ENCODE measurements around the gene BCAS1.

Gene BCAS1

DNA sequence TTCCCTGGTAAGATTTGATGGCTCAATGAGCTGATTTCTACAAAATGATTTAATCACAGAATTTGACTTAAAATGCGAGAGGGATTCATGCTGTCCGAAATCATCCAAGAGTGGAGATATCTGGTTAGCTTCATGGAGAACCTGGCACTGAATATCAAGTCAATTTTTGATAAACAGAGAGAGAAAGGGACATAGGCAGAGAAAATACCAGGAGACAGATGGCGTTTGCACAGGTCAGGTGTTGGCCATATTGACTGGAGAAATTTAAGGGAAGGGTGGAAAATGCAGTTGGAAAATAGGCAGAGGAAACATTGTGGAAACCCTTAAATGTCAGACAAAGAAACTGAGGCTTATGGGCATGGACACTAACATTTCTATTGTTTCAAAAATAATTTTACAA, 47.0 kb downstream of the BCAS1 start:
- TF ChIP-seq, protein P1, sequence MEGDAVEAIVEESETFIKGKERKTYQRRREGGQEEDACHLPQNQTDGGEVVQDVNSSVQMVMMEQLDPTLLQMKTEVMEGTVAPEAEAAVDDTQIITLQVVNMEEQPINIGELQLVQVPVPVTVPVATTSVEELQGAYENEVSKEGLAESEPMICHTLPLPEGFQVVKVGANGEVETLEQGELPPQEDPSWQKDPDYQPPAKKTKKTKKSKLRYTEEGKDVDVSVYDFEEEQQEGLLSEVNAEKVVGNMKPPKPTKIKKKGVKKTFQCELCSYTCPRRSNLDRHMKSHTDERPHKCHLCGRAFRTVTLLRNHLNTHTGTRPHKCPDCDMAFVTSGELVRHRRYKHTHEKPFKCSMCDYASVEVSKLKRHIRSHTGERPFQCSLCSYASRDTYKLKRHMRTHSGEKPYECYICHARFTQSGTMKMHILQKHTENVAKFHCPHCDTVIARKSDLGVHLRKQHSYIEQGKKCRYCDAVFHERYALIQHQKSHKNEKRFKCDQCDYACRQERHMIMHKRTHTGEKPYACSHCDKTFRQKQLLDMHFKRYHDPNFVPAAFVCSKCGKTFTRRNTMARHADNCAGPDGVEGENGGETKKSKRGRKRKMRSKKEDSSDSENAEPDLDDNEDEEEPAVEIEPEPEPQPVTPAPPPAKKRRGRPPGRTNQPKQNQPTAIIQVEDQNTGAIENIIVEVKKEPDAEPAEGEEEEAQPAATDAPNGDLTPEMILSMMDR (IDR thresholded peaks at IDR 0.05; ENCODE audit: insufficient read depth, low read length, poor library complexity, severe bottlenecking) = no peak
- no peak for DNase-seq (ENCODE audit: extremely low read depth, insufficient read length)
- Histone ChIP-seq H3K36me3 (ENCODE audit: control insufficient read depth, insufficient read depth, low read length) (no peaks in the 10 kb centered on the region), H3K27me3 (replicated peaks; ENCODE audit: control insufficient read depth, insufficient read depth, low read length) (no peaks in the 10 kb centered on the region), H3K4me3 (replicated peaks; ENCODE audit: low read depth, low read length) (no peak overlapping the region)

DNA sequence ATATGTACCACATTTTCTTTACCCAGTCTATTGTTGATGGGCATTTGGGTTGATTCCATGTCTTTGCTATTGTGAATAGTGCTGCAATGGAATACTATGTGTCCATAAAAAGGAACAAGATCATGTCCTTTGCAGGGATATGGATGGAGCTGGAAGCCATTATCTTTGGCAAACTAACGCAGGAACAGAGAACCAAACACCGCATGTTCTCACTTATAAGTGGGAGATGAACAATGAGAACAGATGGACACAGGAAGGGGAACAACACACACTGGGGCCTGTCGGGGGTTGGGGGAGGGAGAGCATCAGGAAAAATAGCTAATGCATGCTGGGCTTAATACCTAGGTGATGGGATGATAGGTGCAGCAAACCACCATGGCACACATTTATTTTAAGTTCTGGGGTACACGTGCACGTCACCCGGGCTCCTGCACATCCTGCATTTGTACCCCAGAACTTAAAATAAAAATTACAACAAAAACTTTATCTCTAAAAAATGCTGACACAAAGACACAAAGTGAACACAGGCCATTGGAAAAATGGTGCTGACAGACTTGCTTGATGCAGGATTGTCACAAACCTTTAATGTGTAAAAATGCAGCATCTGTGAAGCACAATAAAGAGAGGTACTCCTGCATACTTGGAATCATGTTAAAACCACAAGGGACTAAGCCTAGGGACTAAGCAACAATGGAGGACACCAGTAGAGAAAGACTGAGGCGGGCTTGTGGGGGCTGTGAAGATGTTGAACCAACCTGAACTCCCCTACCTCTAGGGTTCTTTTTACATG, 48.8 kb downstream of the BCAS1 start:
- no peaks in the 10 kb centered on the region for H3K36me3 ChIP-seq (ENCODE audit: control insufficient read depth, insufficient read depth, low read length)
- DNase-seq (ENCODE audit: extremely low read depth, insufficient read length) = no peak
- TF ChIP-seq, protein P1 (IDR thresholded peaks at IDR 0.05; ENCODE audit: insufficient read depth, low read length, poor library complexity, severe bottlenecking) = no peak
- no peak overlapping the region for H3K4me3 ChIP-seq (replicated peaks; ENCODE audit: low read depth, low read length)
- H3K27me3 ChIP-seq (replicated peaks; ENCODE audit: control insufficient read depth, insufficient read depth, low read length) = no peaks in the 10 kb centered on the region

DNA sequence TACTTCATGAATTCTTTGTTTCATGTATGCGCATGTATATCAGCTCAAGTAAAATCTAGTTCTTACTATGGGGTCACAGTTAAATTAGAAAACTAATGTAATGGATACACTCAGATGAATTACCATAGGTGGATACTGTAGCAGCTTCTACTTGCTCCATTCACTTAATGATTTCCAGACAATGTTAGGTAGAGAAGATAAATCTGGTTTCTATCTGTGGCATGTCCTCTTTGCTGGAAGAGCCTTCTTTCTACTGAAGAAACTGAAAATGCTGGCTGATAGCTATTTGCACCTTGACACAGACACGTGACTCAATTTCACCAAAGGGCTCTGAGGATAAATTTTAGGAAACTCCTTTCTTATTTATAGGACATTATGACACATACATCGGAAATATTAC, 49.5 kb downstream of the BCAS1 start:
- TF ChIP-seq, protein P1 (IDR thresholded peaks at IDR 0.05; ENCODE audit: insufficient read depth, low read length, poor library complexity, severe bottlenecking) = no peak
- no peaks in the 10 kb centered on the region for H3K27me3 ChIP-seq (replicated peaks; ENCODE audit: control insufficient read depth, insufficient read depth, low read length)
- H3K4me3 ChIP-seq (replicated peaks; ENCODE audit: low read depth, low read length) = no peak overlapping the region
- H3K36me3 ChIP-seq (ENCODE audit: control insufficient read depth, insufficient read depth, low read length) = no peaks in the 10 kb centered on the region
- no peak for DNase-seq (ENCODE audit: extremely low read depth, insufficient read length)

- no peak for DNase-seq (ENCODE audit: extremely low read depth, insufficient read length)
- TF ChIP-seq, protein P1 (IDR thresholded peaks at IDR 0.05; ENCODE audit: insufficient read depth, low read length, poor library complexity, severe bottlenecking) = no peak
- H3K36me3 ChIP-seq (ENCODE audit: control insufficient read depth, insufficient read depth, low read length) = no peaks in the 10 kb centered on the region
- H3K27me3 ChIP-seq (replicated peaks; ENCODE audit: control insufficient read depth, insufficient read depth, low read length) = no peaks in the 10 kb centered on the region
- no peak overlapping the region for H3K4me3 ChIP-seq (replicated peaks; ENCODE audit: low read depth, low read length)
These were observed 50.0 kb downstream of the BCAS1 start for GRCh38 chr20:54020348-54020747.

DNA sequence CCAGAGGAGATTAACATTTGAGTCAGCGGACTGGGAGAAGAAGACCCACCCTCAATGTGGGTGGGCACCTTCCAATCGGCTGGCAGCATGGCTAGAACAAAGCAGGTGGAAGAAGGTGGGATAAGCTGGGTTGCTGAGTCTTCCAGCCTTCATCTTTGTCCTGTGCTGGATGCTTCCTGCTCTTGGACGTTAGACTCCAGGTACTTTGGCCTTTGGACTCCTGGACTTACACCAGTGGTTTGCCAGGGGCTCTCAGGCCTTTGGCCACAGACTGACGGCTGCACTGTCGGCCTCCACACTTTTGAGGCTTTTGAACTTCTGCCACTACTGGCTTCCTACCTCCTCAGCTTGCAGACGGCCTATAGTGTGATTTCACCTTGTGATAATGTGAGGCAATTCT, 50.8 kb downstream of the BCAS1 start:
- Histone ChIP-seq H3K27me3 (replicated peaks; ENCODE audit: control insufficient read depth, insufficient read depth, low read length) (no peaks in the 10 kb centered on the region), H3K36me3 (ENCODE audit: control insufficient read depth, insufficient read depth, low read length) (no peaks in the 10 kb centered on the region), H3K4me3 (replicated peaks; ENCODE audit: low read depth, low read length) (no peak overlapping the region)
- TF ChIP-seq, protein P1 (IDR thresholded peaks at IDR 0.05; ENCODE audit: insufficient read depth, low read length, poor library complexity, severe bottlenecking) = no peak
- no peak for DNase-seq (ENCODE audit: extremely low read depth, insufficient read length)
